Activated T-cell treated with anti-CD3 and anti-CD28 coated beads for 4 hours (primary cell): Measurements from ENCODE around the gene OSBPL2.

Experiments
- DNase-seq: peaks from one replicate; pipeline ENCODE4 v3.0.0-alpha.2; 2020

Gene OSBPL2

GRCh38 chr20:62236766-62237513, 1.4 kb upstream of the OSBPL2 start:
- no peak for DNase-seq

GRCh38 chr20:62237514-62237800, 864 bp upstream of the OSBPL2 start:
- DNase-seq: no peak

GRCh38 chr20:62238569-62239277, 402 bp downstream of the OSBPL2 start:
- no peak for DNase-seq

GRCh38 chr20:62239278-62239879, 1.1 kb downstream of the OSBPL2 start:
- no peak for DNase-seq

- DNase-seq: no peak
These were observed 1.8 kb downstream of the OSBPL2 start for GRCh38 chr20:62240020-62240685.

- no peak for DNase-seq
These were observed 3.2 kb downstream of the OSBPL2 start for GRCh38 chr20:62241506-62241905.

GRCh38 chr20:62242176-62242575, 3.9 kb downstream of the OSBPL2 start:
- no peak for DNase-seq

GRCh38 chr20:62243106-62243505, 4.8 kb downstream of the OSBPL2 start:
- DNase-seq: no peak

GRCh38 chr20:62243906-62244515, 5.7 kb downstream of the OSBPL2 start:
- DNase-seq: no peak

- DNase-seq: no peak
These were observed 6.4 kb downstream of the OSBPL2 start for GRCh38 chr20:62244644-62245108.

- no peak for DNase-seq
These were observed 7.6 kb downstream of the OSBPL2 start for GRCh38 chr20:62245911-62246280.

GRCh38 chr20:62246431-62246830, 8.1 kb downstream of the OSBPL2 start:
- DNase-seq: no peak

GRCh38 chr20:62246872-62247652, 8.7 kb downstream of the OSBPL2 start:
- no peak for DNase-seq

GRCh38 chr20:62248890-62249560, 10.7 kb downstream of the OSBPL2 start:
- no peak for DNase-seq

- no peak for DNase-seq
These were observed 14.1 kb downstream of the OSBPL2 start for GRCh38 chr20:62252342-62252966.

GRCh38 chr20:62253398-62253797, 15.1 kb downstream of the OSBPL2 start:
- DNase-seq: no peak

- no peak for DNase-seq
These were observed 15.9 kb downstream of the OSBPL2 start for GRCh38 chr20:62254021-62254724.

- no peak for DNase-seq
These were observed 17.7 kb downstream of the OSBPL2 start for GRCh38 chr20:62255976-62256375.

GRCh38 chr20:62258499-62259293, 20.4 kb downstream of the OSBPL2 start:
- no peak for DNase-seq

- no peak for DNase-seq
These were observed 20.9 kb downstream of the OSBPL2 start for GRCh38 chr20:62259294-62259565.
